GM18951 (cell line): ENCODE data around the gene ATG4B.

Experiments used
- POLR2A ChIP-seq: IDR thresholded peaks from 4 replicates; pipeline ENCODE4 v1.6.1; 2011; ENCODE audit warnings: mild to moderate bottlenecking; ENCODE audit not compliant: insufficient read length, insufficient read depth; ENCODE audit errors: extremely low read depth
- in situ Hi-C: fragments of 300-500 bp; cut with MboI; formaldehyde crosslinking; loops from one replicate; pipeline ENCODE4 v1.12.0; 2022; ENCODE audit warnings: low sequenced_read_pairs, mixed read lengths, inconsistent platforms; ENCODE audit not compliant: unreplicated experiment

Gene ATG4B

GRCh38 chr2:241722896-241723454 is 85.5 kb downstream of the ATG4B start:
- no peak for TF ChIP-seq POLR2A
- in situ Hi-C loops: no loop called here
